Measurements from ENCODE around the gene CASKIN2. TPM values are rescaled to one million over a fixed set of nuclear protein-coding genes. Genes with fewer than 3 reads are reported as not detected.

The CASKIN2 gene
- 60.8 TPM for total RNA-seq

GRCh38 chr17:75515496-75516254, at the start of gene CASKIN2:
CASKIN2 (minus strand) TSS chr17:75515537; CDS start chr17:75513804, 1,733 bp downstream.
- peak; percentile 96 for DNase-seq (ENCODE audit: low spot score)

GRCh38 chr17:75565066-75565465, 49.7 kb upstream of the CASKIN2 start:
- no peak for DNase-seq (ENCODE audit: low spot score)

- no peak for DNase-seq (ENCODE audit: low spot score)
Observed at GRCh38 chr17:75564195-75564594, 48.9 kb upstream of the CASKIN2 start.

GRCh38 chr17:75563063-75563758, 47.9 kb upstream of the CASKIN2 start:
- no peak for DNase-seq (ENCODE audit: low spot score)

GRCh38 chr17:75561927-75562603, 46.7 kb upstream of the CASKIN2 start:
- no peak for DNase-seq (ENCODE audit: low spot score)

- DNase-seq (ENCODE audit: low spot score): no peak
Observed at GRCh38 chr17:75559958-75560533, 44.7 kb upstream of the CASKIN2 start.

GRCh38 chr17:75558666-75559530, 43.6 kb upstream of the CASKIN2 start:
- DNase-seq (ENCODE audit: low spot score): no peak

- DNase-seq (ENCODE audit: low spot score): no peak
Observed at GRCh38 chr17:75557852-75558665, 42.7 kb upstream of the CASKIN2 start.

- DNase-seq (ENCODE audit: low spot score): peak; percentile 68
Observed at GRCh38 chr17:75557075-75557851, 41.9 kb upstream of the CASKIN2 start.

GRCh38 chr17:75555679-75556153, 40.4 kb upstream of the CASKIN2 start:
- no peak for DNase-seq (ENCODE audit: low spot score)

- DNase-seq (ENCODE audit: low spot score): no peak
Observed at GRCh38 chr17:75553295-75554110, 38.2 kb upstream of the CASKIN2 start.

GRCh38 chr17:75552425-75553294, 37.3 kb upstream of the CASKIN2 start:
- no peak for DNase-seq (ENCODE audit: low spot score)

GRCh38 chr17:75551266-75551665, 35.9 kb upstream of the CASKIN2 start:
- DNase-seq (ENCODE audit: low spot score): no peak

- DNase-seq (ENCODE audit: low spot score): no peak
Observed at GRCh38 chr17:75550139-75550465, 34.8 kb upstream of the CASKIN2 start.

- peak; percentile 88 for DNase-seq (ENCODE audit: low spot score)
Observed at GRCh38 chr17:75549246-75550138, 34.2 kb upstream of the CASKIN2 start.

GRCh38 chr17:75548813-75549212, 33.5 kb upstream of the CASKIN2 start:
- DNase-seq (ENCODE audit: low spot score): no peak

- DNase-seq (ENCODE audit: low spot score): no peak
Observed at GRCh38 chr17:75547091-75547490, 31.8 kb upstream of the CASKIN2 start.

Data from ureter (tissue), 1 donor.